ENCODE data around the gene ECM1. TPM values are rescaled to one million over a fixed set of nuclear protein-coding genes. Genes with fewer than 3 reads are reported as not detected.

The ECM1 gene
- polyA plus RNA-seq, 1 donor (not counting 4 experiments of a cell fraction or from before 2014, with no cell fraction given) = 23.6 TPM

DNA sequence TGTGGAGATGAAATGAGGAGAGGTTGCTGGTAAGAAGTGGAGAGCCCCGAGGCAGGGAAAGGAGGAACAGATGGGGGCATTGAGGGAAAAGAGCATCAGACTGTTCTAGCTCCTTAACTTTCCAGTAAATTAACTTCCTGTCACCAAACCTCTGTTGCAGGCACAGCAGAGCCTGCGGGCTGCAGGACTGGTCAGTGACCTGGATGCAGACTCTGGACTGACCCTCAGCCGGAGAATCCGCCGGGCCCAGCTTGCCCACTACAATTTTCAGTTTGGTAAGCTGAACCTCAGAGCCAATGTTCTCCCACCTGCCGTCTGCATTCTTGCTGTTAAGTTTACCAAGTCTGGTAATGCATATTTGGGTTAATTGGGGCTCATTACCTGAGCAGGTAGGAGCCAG, 2.5 kb upstream of the ECM1 start:
- Histone ChIP-seq H3K27me3 (ENCODE audit: control insufficient read depth, extremely low read depth, insufficient read depth, low read length) (no peaks in the 10 kb centered on the region), H3K27ac (ENCODE audit: control insufficient read depth, insufficient read depth, low read length) (no peak overlapping the region), H4K20me1 (ENCODE audit: control insufficient read depth, extremely low read depth, insufficient read depth, low read length) (no peaks in the 10 kb centered on the region), H3K9ac (ENCODE audit: control insufficient read depth, extremely low read depth, insufficient read depth, low read length) (no peak overlapping the region), H3K4me1 (ENCODE audit: control insufficient read depth, extremely low read depth, insufficient read depth, low read length) (peaks cover 19% of the 10 kb centered on the region), H3K36me3 (ENCODE audit: control insufficient read depth in 2 of 2, extremely low read depth in 1 of 2, insufficient read depth in 2 of 2, low read length in 2 of 2) (peaks cover 4 to 27% of the 10 kb centered on the region in 2 experiments), H2AFZ (ENCODE audit: control insufficient read depth, low read length) (no peak overlapping the region), H3K9me3 (ENCODE audit: control insufficient read depth, low read depth, low read length) (no peaks in the 10 kb centered on the region), H3K4me2 (ENCODE audit: control insufficient read depth, extremely low read depth, insufficient read depth, low read depth, low read length) (no peak overlapping the region), H3K79me2 (ENCODE audit: control insufficient read depth, insufficient read depth, low read length) (no peaks in the 10 kb centered on the region), H3K4me3 (ENCODE audit: control insufficient read depth in 2 of 3, extremely low read depth in 1 of 3, insufficient read depth in 2 of 3, low read depth in 1 of 3, low read length in 3 of 3) (no peak overlapping the region), H3K9me1 (ENCODE audit: control insufficient read depth, extremely low read depth, insufficient read depth, low read length) (peaks cover 2% of the 10 kb centered on the region)
- FAIRE-seq (no peak), DNase-seq (ENCODE audit: low read depth, low spot score) (no peak)
- TF ChIP-seq EZH2 (IDR thresholded peaks at IDR 0.05; ENCODE audit: low read length) (no peak), CTCF (optimal IDR thresholded peaks at IDR 0.05 in 1 of 3, IDR thresholded peaks at IDR 0.05 in 1 of 3, conservative IDR thresholded peaks at IDR 0.05 in 1 of 3; ENCODE audit: extremely low read depth in 1 of 3, insufficient read depth in 2 of 3, low read length in 3 of 3) (no peak)
- dilution Hi-C loops (cut with MboI; ENCODE audit: extremely low pct_ligation_motif_present, low sequenced_read_pairs) = no loop called here

- H3K9ac ChIP-seq (ENCODE audit: control insufficient read depth, extremely low read depth, insufficient read depth, low read length) = peak overlapping the region; percentile 73
- H3K79me2 ChIP-seq (ENCODE audit: control insufficient read depth, insufficient read depth, low read length) = no peaks in the 10 kb centered on the region
- no peak for TF ChIP-seq EZH2 (IDR thresholded peaks at IDR 0.05; ENCODE audit: low read length)
- no peak for TF ChIP-seq CTCF (optimal IDR thresholded peaks at IDR 0.05 in 1 of 3, IDR thresholded peaks at IDR 0.05 in 1 of 3, conservative IDR thresholded peaks at IDR 0.05 in 1 of 3; ENCODE audit: extremely low read depth in 1 of 3, insufficient read depth in 2 of 3, low read length in 3 of 3)
- peak overlapping the region; percentile 16 for H3K27ac ChIP-seq (ENCODE audit: control insufficient read depth, insufficient read depth, low read length)
- no peaks in the 10 kb centered on the region for H3K9me3 ChIP-seq (ENCODE audit: control insufficient read depth, low read depth, low read length)
- H3K4me2 ChIP-seq (ENCODE audit: control insufficient read depth, extremely low read depth, insufficient read depth, low read depth, low read length) = peak overlapping the region; percentile 93
- H3K27me3 ChIP-seq (ENCODE audit: control insufficient read depth, extremely low read depth, insufficient read depth, low read length) = no peaks in the 10 kb centered on the region
- dilution Hi-C loops (cut with MboI; ENCODE audit: extremely low pct_ligation_motif_present, low sequenced_read_pairs) = no loop called here
- H3K36me3 ChIP-seq (ENCODE audit: control insufficient read depth in 2 of 2, extremely low read depth in 1 of 2, insufficient read depth in 2 of 2, low read length in 2 of 2) = peaks cover 21 to 30% of the 10 kb centered on the region in 2 experiments
- peaks cover 2% of the 10 kb centered on the region for H3K9me1 ChIP-seq (ENCODE audit: control insufficient read depth, extremely low read depth, insufficient read depth, low read length)
- peak overlapping the region in 2 of 3 experiments; percentile 34 to 36 for H3K4me3 ChIP-seq (ENCODE audit: control insufficient read depth in 2 of 3, extremely low read depth in 1 of 3, insufficient read depth in 2 of 3, low read depth in 1 of 3, low read length in 3 of 3)
- H4K20me1 ChIP-seq (ENCODE audit: control insufficient read depth, extremely low read depth, insufficient read depth, low read length) = no peaks in the 10 kb centered on the region
- H2AFZ ChIP-seq (ENCODE audit: control insufficient read depth, low read length) = no peak overlapping the region
- no peak for FAIRE-seq
- H3K4me1 ChIP-seq (ENCODE audit: control insufficient read depth, extremely low read depth, insufficient read depth, low read length) = peaks cover 30% of the 10 kb centered on the region
- no peak for DNase-seq (ENCODE audit: low read depth, low spot score)
Measured at GRCh38 chr1:150508982-150509381, 1.1 kb downstream of the ECM1 start.

Data from keratinocyte (primary cell).